Loucy (cell line): ENCODE measurements around the gene IFT27.

ENCODE experiments used
- H2AFZ ChIP-seq: fragments of 200-600 bp; sonication (generic); 2 replicates; pipeline ENCODE4 v1.6.0; 2016; ENCODE audit warnings: antibody characterized with exemption, mild to moderate bottlenecking, low read length, moderate library complexity
- H3F3A ChIP-seq: fragments of 200-600 bp; 2 replicates; pipeline ENCODE4 v1.6.0; 2016; ENCODE audit warnings: antibody characterized with exemption, low read depth, mild to moderate bottlenecking
- H3K27me3 ChIP-seq: fragments of 200-600 bp; sonication (generic); 2 replicates; pipeline ENCODE4 v1.6.1; 2014; ENCODE audit warnings: low read length, mild to moderate bottlenecking; ENCODE audit not compliant: insufficient read depth, poor library complexity, severe bottlenecking
- H3K36me3 ChIP-seq: fragments of 200-600 bp; sonication (generic); 2 replicates; pipeline ENCODE4 v1.6.1; 2016; ENCODE audit warnings: low read length; ENCODE audit not compliant: insufficient read depth
- H3K4me1 ChIP-seq: fragments of 200-600 bp; sonication (generic); 2 replicates; pipeline ENCODE4 v1.5.1; 2014; ENCODE audit warnings: low read length, mild to moderate bottlenecking; ENCODE audit not compliant: insufficient read depth, poor library complexity, severe bottlenecking
- H3K4me2 ChIP-seq: fragments of 200-600 bp; sonication (generic); 2 replicates; pipeline ENCODE4 v1.6.0; 2014; ENCODE audit warnings: antibody characterized with exemption, low read length, low read depth, mild to moderate bottlenecking; ENCODE audit not compliant: poor library complexity, severe bottlenecking
- H3K4me3 ChIP-seq: fragments of 200-600 bp; sonication (generic); 2 replicates; pipeline ENCODE4 v1.5.1; 2014; ENCODE audit warnings: low read length, mild to moderate bottlenecking, mixed read lengths; ENCODE audit not compliant: poor library complexity, severe bottlenecking
- H3K79me2 ChIP-seq: fragments of 200-600 bp; sonication (generic); 2 replicates; pipeline ENCODE4 v1.6.1; 2014; ENCODE audit warnings: low read length; ENCODE audit not compliant: insufficient read depth
- H3K9ac ChIP-seq: fragments of 200-600 bp; sonication (generic); 2 replicates; pipeline ENCODE4 v1.6.0; 2014; ENCODE audit warnings: mild to moderate bottlenecking, low read depth, low read length, moderate library complexity; ENCODE audit not compliant: poor library complexity, severe bottlenecking
- H3K9me2 ChIP-seq: fragments of 200-600 bp; sonication (generic); replicated peaks from 2 replicates; pipeline ENCODE4 v1.6.1; 2016; ENCODE audit warnings: low read depth, low read length, mixed read lengths
- H3K9me3 ChIP-seq: fragments of 200-600 bp; sonication (generic); 2 replicates; pipeline ENCODE4 v1.6.1; 2014; ENCODE audit warnings: mild to moderate bottlenecking, antibody characterized with exemption, low read length, low read depth; ENCODE audit not compliant: insufficient read depth
- H4K20me1 ChIP-seq: fragments of 200-600 bp; sonication (generic); 2 replicates; pipeline ENCODE4 v1.6.0; 2014; ENCODE audit warnings: antibody characterized with exemption, low read length, mild to moderate bottlenecking; ENCODE audit not compliant: insufficient read depth, poor library complexity, severe bottlenecking
- CTCF ChIP-seq: fragments of 200-600 bp; sonication (generic); conservative IDR thresholded peaks from 2 replicates; pipeline ENCODE4 v1.5.1; 2014; ENCODE audit warnings: mild to moderate bottlenecking, antibody characterized with exemption, low read length
- EZH2phosphoT487 ChIP-seq: fragments of 200-600 bp; IDR thresholded peaks from 2 replicates; pipeline ENCODE4 v1.6.1; 2018; ENCODE audit warnings: antibody characterized with exemption, mild to moderate bottlenecking, moderate library complexity, borderline replicate concordance

IFT27 gene

GRCh38 chr22:36725366-36726006 lies 50.4 kb downstream of the IFT27 start:
- H3K36me3 ChIP-seq = no peaks in the 10 kb centered on the region
- H3K27me3 ChIP-seq = no peaks in the 10 kb centered on the region
- no peaks in the 10 kb centered on the region for H3F3A ChIP-seq
- no peak overlapping the region for H2AFZ ChIP-seq
- H3K9me2 ChIP-seq = no peaks in the 10 kb centered on the region
- H3K4me3 ChIP-seq = no peak overlapping the region
- no peaks in the 10 kb centered on the region for H3K9me3 ChIP-seq
- TF ChIP-seq EZH2phosphoT487 = no peak
- no peak for TF ChIP-seq CTCF
- no peaks in the 10 kb centered on the region for H3K4me1 ChIP-seq
- H3K4me2 ChIP-seq = no peak overlapping the region
- no peaks in the 10 kb centered on the region for H3K79me2 ChIP-seq
- no peaks in the 10 kb centered on the region for H4K20me1 ChIP-seq
- H3K9ac ChIP-seq = no peak overlapping the region

GRCh38 chr22:36724836-36725235 lies 51.1 kb downstream of the IFT27 start:
- Histone ChIP-seq H3K4me1 (no peaks in the 10 kb centered on the region), H3K4me3 (no peak overlapping the region), H3F3A (no peaks in the 10 kb centered on the region), H3K27me3 (no peaks in the 10 kb centered on the region), H3K4me2 (no peak overlapping the region), H3K9ac (no peak overlapping the region), H2AFZ (no peak overlapping the region), H3K36me3 (no peaks in the 10 kb centered on the region), H4K20me1 (no peaks in the 10 kb centered on the region), H3K9me2 (no peaks in the 10 kb centered on the region), H3K9me3 (no peaks in the 10 kb centered on the region), H3K79me2 (no peaks in the 10 kb centered on the region)
- TF ChIP-seq CTCF = no peak

- H3K4me3 ChIP-seq = no peak overlapping the region
- TF ChIP-seq CTCF = no peak
- TF ChIP-seq EZH2phosphoT487 = no peak
- H3K9me3 ChIP-seq = no peaks in the 10 kb centered on the region
- no peaks in the 10 kb centered on the region for H3K27me3 ChIP-seq
- H3K36me3 ChIP-seq = no peaks in the 10 kb centered on the region
- H3K9me2 ChIP-seq = no peaks in the 10 kb centered on the region
- H3K9ac ChIP-seq = no peak overlapping the region
- no peaks in the 10 kb centered on the region for H3K79me2 ChIP-seq
- no peaks in the 10 kb centered on the region for H3F3A ChIP-seq
- no peak overlapping the region for H2AFZ ChIP-seq
- H4K20me1 ChIP-seq = no peaks in the 10 kb centered on the region
- no peaks in the 10 kb centered on the region for H3K4me1 ChIP-seq
- H3K4me2 ChIP-seq = no peak overlapping the region
Observed at GRCh38 chr22:36722055-36722454, 53.9 kb downstream of the IFT27 start.
